ENCODE data around the gene NMD3. TPM values are rescaled to one million over a fixed set of nuclear protein-coding genes. Genes with fewer than 3 reads are reported as not detected.

NMD3 gene
- total RNA-seq, 1 experiment from 2014 or later, result 55.6 TPM

- TF ChIP-seq, protein P1, sequence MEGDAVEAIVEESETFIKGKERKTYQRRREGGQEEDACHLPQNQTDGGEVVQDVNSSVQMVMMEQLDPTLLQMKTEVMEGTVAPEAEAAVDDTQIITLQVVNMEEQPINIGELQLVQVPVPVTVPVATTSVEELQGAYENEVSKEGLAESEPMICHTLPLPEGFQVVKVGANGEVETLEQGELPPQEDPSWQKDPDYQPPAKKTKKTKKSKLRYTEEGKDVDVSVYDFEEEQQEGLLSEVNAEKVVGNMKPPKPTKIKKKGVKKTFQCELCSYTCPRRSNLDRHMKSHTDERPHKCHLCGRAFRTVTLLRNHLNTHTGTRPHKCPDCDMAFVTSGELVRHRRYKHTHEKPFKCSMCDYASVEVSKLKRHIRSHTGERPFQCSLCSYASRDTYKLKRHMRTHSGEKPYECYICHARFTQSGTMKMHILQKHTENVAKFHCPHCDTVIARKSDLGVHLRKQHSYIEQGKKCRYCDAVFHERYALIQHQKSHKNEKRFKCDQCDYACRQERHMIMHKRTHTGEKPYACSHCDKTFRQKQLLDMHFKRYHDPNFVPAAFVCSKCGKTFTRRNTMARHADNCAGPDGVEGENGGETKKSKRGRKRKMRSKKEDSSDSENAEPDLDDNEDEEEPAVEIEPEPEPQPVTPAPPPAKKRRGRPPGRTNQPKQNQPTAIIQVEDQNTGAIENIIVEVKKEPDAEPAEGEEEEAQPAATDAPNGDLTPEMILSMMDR (conservative IDR thresholded peaks at IDR 0.05), result no peak
- Histone ChIP-seq H3K4me2 (ENCODE audit: insufficient read depth, insufficient read length, low read length) (no peak overlapping the region), H2AFZ (ENCODE audit: low read length) (no peak overlapping the region), H3K4me1 (ENCODE audit: insufficient read depth, low read length) (no peaks in the 10 kb centered on the region), H3T11ph (ENCODE audit: low read length) (no peak overlapping the region), H4K91ac (ENCODE audit: insufficient read length, low read depth, low read length) (no peak overlapping the region), H4K20me1 (ENCODE audit: control insufficient read depth, insufficient read depth, insufficient read length) (no peaks in the 10 kb centered on the region), H2BK5ac (ENCODE audit: insufficient read length, low read length) (no peak overlapping the region), H2BK12ac (ENCODE audit: insufficient read length, low read depth, low read length) (no peak overlapping the region), H3K9ac (ENCODE audit: extremely low read depth, insufficient read length, low read length) (no peak overlapping the region), H2BK120ac (ENCODE audit: low read depth, low read length, poor library complexity, severe bottlenecking) (no peak overlapping the region), H2BK15ac (ENCODE audit: low read depth, low read length) (no peak overlapping the region), H3K9me3 (ENCODE audit: control insufficient read depth, low read depth, low read length) (no peaks in the 10 kb centered on the region), H3K4ac (ENCODE audit: low read depth, low read length) (no peak overlapping the region), H4K8ac (replicated peaks; ENCODE audit: insufficient read length, low read depth, low read length) (no peak overlapping the region), H3K23ac (ENCODE audit: insufficient read length, low read depth, low read length) (no peak overlapping the region), H3K79me2 (ENCODE audit: insufficient read depth, low read length) (no peaks in the 10 kb centered on the region), H3K18ac (ENCODE audit: insufficient read length, low read depth, low read length) (no peak overlapping the region), H3K23me2 (ENCODE audit: insufficient read length, low read depth, low read length, poor library complexity, severe bottlenecking) (no peaks in the 10 kb centered on the region), H3K27ac (ENCODE audit: insufficient read length, low read depth, low read length) (no peak overlapping the region), H3K79me1 (ENCODE audit: insufficient read depth, low read depth, low read length, poor library complexity, severe bottlenecking) (no peaks in the 10 kb centered on the region), H2BK20ac (ENCODE audit: low read depth, low read length, poor library complexity, severe bottlenecking) (no peak overlapping the region), H3K14ac (ENCODE audit: insufficient read depth, low read length) (no peak overlapping the region), H3K27me3 (ENCODE audit: insufficient read depth, low read length) (no peaks in the 10 kb centered on the region), H2AK5ac (ENCODE audit: insufficient read length, low read length) (no peak overlapping the region), H4K5ac (ENCODE audit: insufficient read length, low read depth, low read length) (no peak overlapping the region), H3K56ac (ENCODE audit: insufficient read length, low read depth, low read length) (no peak overlapping the region)
- Mint-ChIP-seq H3K27ac (no peak overlapping the region; a peak in 1 of 7 replicates), H3K4me3 (no peak overlapping the region), H3K36me3 (ENCODE audit: insufficient read depth in 1 of 3, low read depth in 3 of 3) (peaks cover 8 to 56% (median 46%) of the 10 kb centered on the region in 3 experiments; a peak in 6 of 7 replicates), H3K9me3 (no peaks in the 10 kb centered on the region), H3K4me1 (no peaks in the 10 kb centered on the region), H3K27me3 (ENCODE audit: low read depth) (no peaks in the 10 kb centered on the region)
- DNase-seq, result no peak
- no CpG with 5 or more reads among the region's 2 CpGs for WGBS (ENCODE audit: extremely low coverage, insufficient read length, low lambda C conversion rate)
Observed at GRCh38 chr3:161244538-161244937, 23.4 kb downstream of the NMD3 start.
